HG03442 (cell line): Measurements from ENCODE around the gene RBMY1D.
"Not testable (repeated sequence)": the region's sequence is repeated elsewhere in the genome, so short reads cannot be mapped to it uniquely, and the experiment has no call there.

Experiments
- ATAC-seq: cut with Tn5 transposase; IDR thresholded peaks from one replicate; pipeline ENCODE4 v1.9.1; 2021; ENCODE audit warnings: mild to moderate bottlenecking, moderate library complexity; ENCODE audit not compliant: unreplicated experiment

Gene RBMY1D

GRCh38 chrY:21894426-21894825 is at the start of gene RBMY1D:
Gene RBMY1D, minus strand, starts transcription at chrY:21894526. Its CDS starts 2,013 bp downstream, at chrY:21892513.
- ATAC-seq = not testable (repeated sequence)

GRCh38 chrY:21917932-21918331 is 23.6 kb upstream of the RBMY1D start, which contains the start of gene RBMY1E:
Gene RBMY1E, minus strand, starts transcription at chrY:21918032. Its CDS starts 1,978 bp downstream, at chrY:21916054.
- ATAC-seq = not testable (repeated sequence)

DNA sequence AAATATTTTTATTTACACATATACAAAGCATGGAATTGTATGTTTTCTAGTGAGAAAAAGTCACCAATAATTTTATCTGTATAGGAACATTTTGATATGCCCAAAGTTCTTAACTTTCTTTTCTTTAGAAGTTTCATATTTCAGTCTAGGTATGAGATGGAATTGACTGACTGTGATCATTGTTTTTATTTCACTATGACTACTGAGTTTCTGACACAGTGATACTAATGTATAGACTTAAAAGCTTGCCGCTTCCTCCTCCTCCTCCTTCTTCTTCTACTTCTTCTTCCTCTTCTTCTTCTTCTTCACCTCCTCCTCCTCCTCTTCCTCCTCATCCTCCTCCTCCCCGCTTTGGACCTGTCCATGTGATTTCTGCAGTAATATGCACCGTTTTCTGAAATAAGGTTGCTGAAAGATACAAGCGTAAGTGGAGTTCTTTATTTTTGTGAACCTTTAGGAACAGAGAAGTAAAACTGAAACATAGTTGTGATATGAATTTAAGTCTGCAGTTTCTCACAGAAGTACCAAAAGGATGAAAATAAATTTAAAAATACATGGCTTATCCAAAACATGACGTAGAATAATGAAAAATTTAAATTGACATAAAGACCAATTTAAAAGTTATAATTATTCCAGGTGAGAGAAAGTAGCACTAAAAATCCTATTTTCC is 24.8 kb downstream of the RBMY1D start:
- ATAC-seq = peak; percentile 91

DNA sequence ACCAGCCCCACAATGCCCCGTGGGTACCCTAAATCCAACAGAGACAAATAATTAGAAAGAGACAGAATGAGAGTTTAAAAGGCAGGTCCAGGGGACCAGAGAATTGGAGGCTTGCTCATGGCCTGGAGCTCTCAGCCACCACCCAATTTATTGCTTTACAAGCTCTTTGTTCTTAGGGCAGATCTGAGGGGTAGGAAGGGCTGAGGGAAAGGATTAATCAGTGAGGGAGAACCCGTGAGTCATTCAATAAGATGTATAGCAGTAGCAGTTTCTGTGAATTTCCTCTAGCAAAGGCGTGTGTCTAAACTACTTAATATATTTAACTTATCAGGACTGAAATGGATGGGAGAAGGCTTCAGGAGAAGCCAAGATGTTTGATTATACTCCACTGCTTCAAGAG is 48.8 kb downstream of the RBMY1D start:
- no peak for ATAC-seq

DNA sequence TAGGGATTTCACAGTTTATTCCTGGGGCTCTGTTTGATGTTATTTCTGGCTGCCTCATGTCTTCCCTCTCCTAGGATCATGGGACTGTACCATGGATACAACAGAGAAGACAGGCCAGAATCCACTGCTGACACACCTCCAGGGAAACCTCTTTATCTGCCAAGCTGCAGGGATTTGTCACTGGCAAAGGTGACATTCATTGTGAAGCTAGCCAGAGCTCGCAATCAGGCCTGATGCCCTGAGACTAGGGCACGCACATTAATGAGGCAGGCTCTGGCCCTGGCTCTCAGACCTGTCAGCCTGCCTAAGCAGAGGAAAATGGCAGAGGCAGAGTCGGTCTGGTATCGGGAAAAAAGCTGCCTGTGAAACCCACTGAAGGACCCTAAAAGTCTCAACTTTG is 52.2 kb downstream of the RBMY1D start:
- ATAC-seq = no peak

GRCh38 chrY:21839489-21839888 is 54.8 kb downstream of the RBMY1D start:
- no peak for ATAC-seq

GRCh38 chrY:21836343-21836742 is 58.0 kb downstream of the RBMY1D start:
- peak; percentile 50 for ATAC-seq

GRCh38 chrY:21835052-21835451 is 59.3 kb downstream of the RBMY1D start:
- ATAC-seq = no peak
